HUDEP-2 (cell line): ENCODE results near the gene PABPN1L.

Experiments
- DNase-seq, 76 experiments: peaks; one replicate each; lab custom pipeline; 2025; ENCODE audit not compliant: unreplicated experiment in 76 of 76; lab: John Stamatoyannopoulos, UW

The PABPN1L gene

DNA sequence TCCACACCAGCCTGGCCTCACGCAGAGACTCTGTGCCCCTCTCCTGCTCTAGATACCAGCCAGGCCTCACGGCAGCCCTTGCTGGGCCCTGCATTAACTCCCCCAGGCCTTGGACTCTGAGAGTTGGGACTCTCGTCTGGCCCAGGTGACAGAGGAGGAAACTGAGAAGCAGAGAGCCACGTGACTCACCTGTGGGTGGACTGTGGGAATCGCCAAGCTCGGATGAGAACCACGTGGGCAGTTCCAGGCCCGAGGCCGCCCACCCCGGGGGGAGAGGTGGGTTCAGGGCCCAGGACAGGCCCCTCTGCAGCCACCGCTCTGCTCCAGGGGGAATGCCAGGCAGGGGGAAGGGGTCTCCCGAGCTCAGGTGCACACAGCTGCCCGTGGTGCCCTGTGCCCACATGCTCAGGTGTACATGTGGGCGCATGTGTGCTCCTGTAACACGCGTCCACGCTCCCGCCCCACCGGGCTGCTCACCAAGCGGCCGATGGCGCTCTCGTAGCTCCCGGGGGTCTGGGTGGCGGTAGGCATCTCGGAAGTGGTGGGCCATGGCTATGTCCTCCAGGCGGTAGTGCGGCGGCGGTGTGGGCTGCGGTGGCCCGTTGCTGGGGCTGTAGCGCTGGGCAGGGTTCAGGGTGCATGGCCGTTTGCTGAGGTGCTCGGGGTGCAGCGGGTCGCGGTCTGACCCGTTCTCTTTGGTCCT is 18.3 kb upstream of the PABPN1L start:
- no peak for DNase-seq

DNA sequence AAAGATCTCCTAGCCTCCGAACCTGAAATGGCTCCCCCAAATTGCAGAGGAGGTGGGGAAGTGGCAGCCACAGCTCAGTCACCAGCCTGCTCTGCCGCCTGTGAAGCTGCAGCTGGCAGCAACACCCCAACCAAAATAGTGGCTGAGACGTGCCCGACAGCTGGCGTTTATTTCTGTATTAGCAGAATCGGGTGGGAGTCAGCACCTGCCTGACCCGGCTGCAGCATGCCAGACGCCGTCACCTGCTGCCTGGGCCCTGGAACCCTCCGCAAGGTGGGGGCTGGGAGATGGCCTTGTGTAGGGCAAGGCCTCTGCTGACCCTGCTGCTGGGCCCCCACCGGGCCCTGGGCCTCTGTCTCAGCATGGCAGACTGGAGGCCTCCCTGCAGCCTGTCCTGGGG is 17.5 kb upstream of the PABPN1L start:
- DNase-seq = no peak

GRCh38 chr16:88883117-88883895 is 16.8 kb upstream of the PABPN1L start:
- DNase-seq = no peak

DNA sequence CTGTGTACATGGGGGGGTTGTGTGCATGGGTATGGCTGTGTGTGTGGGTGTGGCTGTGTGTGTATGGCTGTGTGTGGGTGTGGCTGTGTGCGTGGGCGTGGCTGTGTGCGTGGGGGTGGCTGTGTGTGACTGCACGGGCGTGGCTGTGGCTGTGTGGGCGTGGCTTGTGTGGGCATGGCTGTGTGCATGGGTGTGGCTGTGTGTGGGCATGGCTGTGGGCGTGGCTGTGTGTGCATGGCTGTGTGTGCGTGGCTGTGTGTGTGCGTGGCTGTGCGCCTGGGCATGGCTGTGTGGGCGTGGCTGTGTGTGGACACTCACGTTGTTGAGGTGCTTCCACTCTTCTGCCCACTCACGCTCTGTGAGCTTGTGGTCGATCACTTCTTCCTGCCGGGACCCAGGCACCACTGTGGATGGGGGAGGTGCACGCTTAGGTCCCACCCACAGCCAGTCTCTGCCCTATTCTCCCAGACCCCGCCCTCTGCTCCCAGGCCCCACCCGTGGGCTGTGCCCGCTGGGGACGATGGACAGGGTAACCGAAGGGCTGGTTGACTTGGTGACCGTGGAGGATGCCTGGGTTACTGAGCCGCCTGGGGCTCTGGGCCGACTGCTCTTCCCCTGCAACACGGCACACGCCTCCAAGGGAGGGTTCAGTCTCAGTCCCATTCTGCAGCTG is 16.0 kb upstream of the PABPN1L start:
- peak in 72 of 76 experiments; percentile 4 to 89 (median 80) for DNase-seq

GRCh38 chr16:88881675-88882357 is 15.4 kb upstream of the PABPN1L start:
- DNase-seq = no peak

DNA sequence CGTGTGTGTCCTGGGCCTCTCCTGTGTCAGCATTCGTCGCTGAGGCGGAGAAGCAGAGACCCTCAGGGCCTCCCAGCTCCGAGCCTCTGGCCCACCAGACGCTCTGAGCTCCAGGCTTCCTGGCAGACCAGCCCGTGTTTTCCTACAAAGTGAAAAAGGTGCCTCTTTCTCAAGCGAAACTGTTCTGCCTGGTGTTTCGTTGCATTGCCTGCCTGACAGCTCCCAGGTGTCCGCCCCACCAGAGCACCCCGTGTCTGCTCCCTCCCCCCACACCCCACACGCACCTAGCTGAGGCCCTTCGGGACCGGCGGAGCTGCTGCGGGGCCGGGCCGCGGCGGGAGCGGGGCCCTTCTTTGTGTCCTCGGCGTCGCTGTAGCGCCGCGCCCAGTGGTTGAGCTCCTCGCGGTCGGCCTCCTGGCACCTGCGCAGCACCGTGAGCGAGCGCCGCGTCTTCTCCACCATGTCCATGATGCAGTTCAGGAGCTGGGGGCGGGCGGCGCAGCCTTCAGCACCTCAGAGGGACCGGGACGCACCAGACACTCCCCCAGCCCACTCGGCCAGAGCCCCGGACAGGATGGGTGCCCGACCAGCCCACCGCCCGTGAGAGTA is 14.7 kb upstream of the PABPN1L start:
- no peak for DNase-seq

DNA sequence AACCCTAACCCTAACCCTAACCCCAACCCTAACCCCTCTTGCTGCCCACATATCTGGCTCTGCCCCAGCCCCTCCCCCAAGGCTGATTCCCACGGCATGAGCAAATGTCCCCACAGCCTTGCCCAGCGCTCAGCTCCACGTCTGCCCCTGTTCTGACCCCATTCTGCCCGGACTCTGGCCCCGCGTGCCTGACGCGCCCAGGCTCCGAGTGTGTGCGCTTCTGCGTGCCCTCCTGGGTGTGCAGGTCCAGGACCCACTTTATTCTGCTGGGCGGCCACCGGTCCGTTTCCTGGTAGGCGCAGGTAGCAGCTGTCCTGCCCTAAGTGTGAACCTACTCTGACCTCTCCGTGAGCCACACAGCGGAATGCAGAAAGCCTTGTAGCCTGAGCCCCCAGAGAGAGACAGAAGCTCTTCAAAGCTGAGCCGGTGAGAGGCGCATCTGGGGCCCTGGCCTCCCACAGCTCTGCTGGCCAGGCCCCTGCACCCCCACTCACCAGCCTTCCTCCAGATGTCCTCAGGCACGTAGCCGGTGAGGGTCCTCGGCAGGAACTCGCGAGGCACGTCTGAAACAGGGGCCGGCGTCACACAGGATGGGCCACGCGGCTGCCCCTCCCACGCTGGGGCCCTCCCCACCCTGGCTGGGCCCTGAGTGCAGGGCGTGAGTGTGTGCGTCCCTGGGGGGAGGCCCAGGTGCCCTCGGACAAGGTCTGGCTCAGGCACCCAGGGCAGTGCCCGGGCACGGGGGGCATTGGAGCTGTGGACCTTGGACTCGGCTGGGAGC is 14.0 kb upstream of the PABPN1L start:
- DNase-seq = no peak

DNA sequence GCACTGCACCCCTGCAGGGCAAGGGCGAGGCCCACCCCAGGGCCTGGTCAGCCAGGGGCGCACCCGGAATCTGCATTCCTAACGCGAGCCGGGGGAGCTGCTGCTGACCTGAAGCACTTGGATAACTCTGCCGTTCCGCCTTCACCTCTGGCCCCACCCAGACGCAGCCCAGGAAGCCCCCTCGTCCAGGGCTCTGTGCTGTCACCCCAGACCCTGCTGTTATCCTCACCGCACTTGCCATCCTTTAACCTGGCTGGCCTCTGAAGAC is 13.3 kb upstream of the PABPN1L start:
- no peak for DNase-seq

DNA sequence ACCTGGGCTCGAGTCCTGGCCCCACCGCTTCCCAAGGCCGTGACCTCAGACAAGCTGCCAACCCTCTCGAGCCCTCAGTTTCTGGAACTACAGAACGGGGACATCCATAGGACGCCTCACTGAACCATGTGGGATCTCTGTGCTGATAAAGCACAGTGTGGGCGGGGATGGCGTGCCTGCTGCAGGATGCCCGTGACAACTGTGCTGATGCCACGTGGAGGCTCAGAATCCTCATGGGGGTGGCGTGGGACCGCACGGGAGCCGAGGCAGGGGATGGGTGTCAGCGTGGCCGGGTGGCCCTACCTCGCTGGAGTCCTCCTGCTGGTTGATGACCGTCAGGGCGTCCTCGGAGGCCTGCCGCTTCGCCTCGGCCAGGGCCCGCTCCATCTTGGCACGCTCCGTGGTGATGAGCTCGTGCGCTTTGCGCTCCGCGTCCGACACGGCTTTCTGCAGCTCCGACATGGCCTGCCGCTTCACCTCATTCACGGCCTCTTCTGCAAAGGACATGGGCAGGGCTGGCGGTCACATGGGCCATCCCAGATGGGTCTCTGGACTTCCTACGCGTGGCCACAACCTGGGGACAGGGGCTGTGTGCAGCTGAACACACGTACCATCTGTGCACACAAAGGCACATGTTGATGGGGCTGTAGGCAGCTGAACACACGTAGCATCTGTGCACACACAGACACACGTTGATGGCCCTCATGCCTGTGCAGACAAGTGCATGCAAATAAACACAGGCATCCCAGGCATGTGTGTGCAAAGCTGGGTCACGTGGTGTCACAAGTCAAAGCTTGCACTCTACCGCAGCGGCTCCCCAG is 12.7 kb upstream of the PABPN1L start:
- DNase-seq = no peak

GRCh38 chr16:88878356-88878755 is 11.9 kb upstream of the PABPN1L start:
- DNase-seq = no peak

GRCh38 chr16:88877564-88878289 is 11.3 kb upstream of the PABPN1L start:
- DNase-seq = no peak

DNA sequence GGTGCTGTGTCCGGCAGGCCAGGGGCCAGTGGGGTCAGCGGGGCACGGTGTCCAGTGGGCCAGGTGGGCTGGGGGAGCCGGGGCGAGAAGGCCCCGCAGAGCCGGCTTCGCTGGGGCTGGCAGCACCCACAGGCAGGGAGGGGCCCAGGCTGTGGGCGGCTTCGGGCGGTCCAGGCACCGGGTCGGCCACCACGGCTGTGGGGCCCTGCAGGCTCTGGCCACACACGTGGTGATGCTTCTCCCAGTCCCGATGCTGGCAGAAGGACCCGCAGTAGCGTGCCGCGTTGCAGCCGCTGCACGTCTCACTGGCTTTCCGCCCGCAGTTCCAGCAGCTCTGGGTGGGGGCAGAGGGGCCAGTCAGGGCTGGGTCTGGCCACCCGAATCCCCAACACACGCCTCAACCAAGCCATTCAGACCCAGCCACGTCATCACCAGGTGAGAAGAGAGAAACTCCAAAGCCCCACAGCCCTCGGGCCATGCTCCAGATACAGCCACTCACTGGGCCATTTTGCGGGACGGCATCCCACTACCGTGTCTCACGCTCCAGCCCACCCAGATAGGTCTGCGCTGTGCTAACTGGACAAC is 10.6 kb upstream of the PABPN1L start:
- no peak for DNase-seq

GRCh38 chr16:88875703-88876234 is 9.3 kb upstream of the PABPN1L start:
- no peak for DNase-seq

DNA sequence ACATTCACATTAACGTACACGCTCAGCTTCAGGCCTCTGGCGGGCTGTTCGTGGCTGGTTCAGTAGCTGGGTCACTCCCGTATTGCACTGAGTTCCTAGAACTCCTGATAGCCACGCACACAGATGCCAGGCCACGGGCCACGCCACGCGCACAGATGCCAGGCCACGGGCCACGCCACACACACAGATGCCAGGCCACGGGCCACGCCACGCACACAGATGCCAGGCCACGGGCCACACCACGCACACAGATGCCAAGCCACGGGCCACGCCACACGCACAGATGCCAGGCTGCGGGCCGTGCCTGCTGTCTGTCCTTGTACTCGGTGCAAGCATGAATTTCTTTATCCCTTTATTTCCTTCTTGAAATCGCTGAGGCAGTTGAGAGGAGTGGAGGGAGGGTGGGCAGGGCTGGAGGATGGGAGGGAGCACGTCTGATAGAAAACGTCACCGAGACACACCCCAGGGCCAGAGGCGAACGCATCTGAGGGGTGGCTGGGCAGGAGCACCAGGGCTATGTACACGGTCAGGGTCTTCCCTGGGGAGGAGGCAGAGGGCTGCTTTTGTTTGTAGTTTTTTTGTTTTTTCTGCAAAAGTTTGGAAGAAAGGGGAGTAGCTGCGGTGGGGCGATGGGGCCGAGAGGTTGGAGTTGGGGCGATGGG is 8.6 kb upstream of the PABPN1L start:
- no peak for DNase-seq

- peak in 1 of 76 experiments; percentile 19 for DNase-seq
These were observed 6.3 kb upstream of the PABPN1L start for GRCh38 chr16:88872650-88873331.

DNA sequence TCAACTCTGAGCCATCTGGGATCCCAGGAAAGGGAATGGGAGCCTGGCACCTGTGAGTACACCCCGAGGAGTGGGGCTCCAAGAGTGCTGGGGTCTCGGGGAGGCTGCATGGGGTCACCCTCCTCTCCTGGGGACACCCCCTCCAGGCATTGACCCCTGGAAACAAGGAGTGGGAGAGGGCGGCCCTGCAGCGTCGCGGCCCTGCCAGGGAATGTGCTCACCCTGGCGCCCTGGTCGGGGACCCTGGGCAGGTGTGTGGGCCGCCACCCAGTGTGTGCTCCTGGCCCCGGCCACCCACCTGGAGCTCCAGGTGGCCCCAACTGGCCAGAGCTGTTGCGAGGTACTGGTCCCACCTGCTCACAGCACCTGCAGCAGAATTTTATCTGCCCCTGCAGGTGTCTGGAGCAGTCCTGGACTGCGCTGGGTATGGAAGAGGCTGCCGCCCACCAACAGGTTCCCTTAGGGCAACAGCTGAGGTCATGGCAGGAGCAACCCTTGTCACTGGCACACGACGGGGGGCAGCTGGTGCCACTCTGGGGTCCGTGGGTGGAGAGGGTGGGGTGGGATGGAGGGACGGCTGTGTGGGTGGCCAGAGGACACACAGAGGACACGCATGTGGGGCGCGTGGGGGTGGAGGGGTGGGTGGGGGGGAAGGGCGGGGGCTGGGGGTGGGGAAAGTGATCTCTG is 5.4 kb upstream of the PABPN1L start:
- no peak for DNase-seq

DNA sequence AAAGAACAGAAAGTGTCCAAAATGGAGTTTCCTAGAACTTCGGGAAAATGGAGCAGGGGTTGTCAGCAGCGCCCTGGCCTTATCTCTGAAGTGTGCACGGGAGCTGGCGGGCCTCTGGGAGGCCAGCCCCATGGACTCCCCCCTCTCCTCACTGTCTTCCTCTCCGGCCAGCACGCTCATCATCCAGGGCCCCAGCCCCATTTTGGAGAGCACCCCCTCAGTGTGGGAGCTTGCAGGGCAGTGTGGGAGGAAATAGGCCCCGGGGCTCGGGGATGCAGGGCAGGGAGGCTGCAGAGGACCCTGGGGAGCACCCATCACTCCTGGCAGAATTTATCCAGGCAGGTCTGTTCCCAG is 4.9 kb upstream of the PABPN1L start:
- DNase-seq = no peak
